Stimulated activated CD8-positive, alpha-beta memory T cell treated with anti-CD3 and anti-CD28 coated beads, Interleukin-4, amount 100 ng/mL, for 24 hours (primary cell): ENCODE measurements around the gene HES7.

Experiments
- DNase-seq: peaks from one replicate; pipeline ENCODE4 v3.0.0-alpha.2; 2020; ENCODE audit warnings: low read depth

HES7 gene

DNA sequence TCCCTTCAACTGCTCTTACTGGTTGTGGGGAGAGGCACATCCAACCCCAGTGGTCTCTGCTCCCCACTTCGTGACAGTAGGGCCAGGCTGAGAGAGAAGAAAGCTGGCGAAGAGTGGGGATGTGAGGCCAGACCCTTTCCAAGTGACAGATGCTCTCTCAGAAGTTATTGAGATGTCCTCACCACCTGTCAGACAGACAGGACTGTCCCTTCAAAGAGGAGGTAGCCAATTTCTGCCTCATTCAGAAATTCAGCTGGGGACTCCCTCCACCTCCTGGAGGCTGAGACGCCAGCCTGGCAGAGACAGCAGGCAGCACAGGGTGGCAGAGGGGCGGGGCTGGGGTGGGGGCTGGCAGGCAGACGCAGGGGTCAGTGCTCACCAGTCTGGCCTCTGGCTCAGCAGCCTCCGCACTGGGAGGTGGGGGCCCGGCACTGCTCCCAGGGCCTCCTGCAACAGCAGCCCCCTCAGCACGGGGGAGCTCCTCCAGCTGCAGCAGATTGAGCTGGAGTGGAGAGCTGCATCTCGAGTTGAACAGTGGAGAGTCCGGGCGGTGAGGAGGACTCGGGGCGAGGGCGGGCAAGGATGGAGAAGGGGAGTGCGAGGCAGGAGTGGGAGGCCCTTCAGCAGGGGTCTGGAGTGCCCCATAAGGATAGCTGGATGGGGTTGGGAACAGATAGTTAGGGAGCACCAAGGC lies 19.1 kb upstream of the HES7 start:
- DNase-seq: no peak

DNA sequence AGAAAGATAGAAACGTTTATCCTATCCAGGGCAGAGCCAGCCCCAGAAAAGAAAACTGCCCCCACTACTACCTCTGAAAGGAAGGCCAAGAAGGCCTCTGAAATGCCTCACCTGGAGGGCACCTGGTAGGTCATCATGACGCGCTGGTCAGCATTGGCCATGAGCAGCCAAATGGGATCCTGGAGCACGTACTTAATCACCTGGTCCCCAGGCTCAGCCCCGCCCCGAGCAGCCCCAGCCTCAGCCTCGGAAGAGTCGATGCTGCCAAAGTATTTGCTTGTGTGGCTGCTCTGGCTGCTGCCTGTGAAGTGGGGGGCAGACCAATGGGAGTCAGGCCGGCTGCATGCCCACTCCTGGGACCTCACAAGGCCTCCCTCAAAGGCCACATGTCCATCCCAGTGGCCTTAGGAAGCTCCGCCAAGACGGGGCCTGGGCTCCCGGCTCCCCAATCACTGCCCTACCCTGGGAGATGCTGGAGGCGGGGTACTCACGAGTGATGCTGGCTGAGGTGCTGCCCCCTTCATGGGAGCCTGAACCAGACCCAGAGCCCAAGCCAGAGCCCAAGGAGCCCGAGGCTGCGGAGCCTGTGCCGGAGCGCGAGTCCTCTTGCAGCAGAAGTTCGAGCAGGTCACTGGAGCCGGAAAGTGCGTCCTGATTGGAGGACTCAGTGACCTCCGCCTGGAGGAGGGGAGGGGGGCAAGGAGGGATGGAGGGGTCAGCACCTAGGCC lies 18.4 kb upstream of the HES7 start:
- DNase-seq: no peak

DNA sequence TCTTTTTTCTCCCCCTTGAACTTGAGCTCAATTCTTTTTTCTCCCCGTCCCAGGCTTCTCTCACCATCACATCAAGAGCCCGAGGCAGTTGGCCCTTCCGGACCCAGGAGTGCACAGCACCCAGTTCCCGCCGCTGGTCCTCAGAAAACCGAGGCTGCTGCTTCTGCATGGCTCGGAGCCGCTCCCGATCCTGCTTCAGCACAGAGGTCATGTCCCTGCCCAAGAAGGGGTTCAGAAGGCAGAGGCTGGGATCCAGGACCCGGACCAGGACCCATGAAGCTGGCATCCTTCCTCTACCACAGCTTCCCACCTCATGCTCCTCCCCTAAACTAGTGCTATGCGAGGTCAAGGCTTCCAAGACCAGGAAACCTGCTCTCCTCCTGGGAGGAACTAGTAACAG lies 17.8 kb upstream of the HES7 start:
- no peak for DNase-seq

DNA sequence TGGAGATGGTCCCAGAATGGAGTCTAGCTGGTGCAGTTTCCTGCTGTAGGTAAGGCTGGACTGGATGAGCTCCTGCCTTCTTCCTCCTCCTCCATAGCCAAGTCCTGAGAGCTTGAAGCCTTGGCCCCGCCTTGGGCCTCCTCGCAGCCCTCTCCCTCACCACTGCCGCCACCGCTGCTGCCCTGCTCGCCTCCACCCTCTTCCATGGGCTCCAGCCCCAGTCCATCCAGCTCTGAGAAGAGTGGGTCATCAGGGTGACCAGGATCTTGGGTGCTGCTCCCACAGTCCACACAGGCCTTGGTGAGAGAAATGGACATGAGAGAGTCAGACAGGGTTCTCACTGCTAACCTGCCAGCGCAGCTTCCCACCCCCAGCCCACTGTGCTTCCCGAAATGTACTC lies 17.1 kb upstream of the HES7 start:
- no peak for DNase-seq

DNA sequence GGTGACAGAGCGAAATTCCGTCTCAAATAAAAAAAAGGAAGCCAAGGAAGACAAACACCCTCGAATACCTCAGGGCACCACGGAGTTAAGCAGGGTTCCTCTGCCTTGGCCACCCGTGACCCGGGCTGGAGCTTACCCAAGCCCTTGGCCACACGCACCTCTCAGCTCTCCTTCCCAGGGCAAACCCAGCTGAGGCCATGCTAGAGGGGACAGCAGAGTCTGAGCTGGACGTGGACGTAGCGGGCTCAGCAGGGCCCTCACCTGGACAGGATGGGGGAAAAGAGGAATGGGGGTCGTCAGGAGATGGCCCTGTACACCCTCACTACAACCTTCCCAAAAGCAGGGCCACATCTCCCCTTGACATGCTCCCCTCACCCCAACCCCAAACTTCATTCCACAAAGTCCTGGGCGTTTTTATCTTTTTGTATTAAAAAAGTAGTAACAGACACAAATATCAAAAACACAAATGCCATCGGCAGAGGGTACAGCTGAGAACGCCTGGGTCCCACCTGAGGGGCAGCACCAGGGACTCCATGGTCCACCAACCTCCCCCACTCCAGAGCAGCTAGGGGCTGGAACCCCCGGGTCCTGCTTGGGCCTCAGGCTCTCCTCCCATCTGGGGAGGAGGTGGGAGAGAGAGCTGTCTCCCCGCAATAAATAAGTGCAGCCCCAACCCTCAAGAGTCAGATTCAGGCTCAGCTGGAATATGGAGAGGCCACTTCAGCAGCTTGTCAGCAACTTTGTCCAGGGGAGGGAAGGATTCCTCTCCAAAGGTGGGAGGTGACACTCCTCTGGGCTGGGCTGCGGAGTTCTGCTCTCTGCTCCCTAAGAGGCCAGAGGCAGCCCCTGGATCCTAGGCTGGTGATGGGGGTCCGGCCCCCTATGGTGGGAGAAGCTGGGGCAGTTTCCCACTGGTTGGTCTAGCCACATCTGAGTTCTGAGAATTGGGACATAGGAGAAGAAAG lies 16.4 kb upstream of the HES7 start:
- no peak for DNase-seq

DNA sequence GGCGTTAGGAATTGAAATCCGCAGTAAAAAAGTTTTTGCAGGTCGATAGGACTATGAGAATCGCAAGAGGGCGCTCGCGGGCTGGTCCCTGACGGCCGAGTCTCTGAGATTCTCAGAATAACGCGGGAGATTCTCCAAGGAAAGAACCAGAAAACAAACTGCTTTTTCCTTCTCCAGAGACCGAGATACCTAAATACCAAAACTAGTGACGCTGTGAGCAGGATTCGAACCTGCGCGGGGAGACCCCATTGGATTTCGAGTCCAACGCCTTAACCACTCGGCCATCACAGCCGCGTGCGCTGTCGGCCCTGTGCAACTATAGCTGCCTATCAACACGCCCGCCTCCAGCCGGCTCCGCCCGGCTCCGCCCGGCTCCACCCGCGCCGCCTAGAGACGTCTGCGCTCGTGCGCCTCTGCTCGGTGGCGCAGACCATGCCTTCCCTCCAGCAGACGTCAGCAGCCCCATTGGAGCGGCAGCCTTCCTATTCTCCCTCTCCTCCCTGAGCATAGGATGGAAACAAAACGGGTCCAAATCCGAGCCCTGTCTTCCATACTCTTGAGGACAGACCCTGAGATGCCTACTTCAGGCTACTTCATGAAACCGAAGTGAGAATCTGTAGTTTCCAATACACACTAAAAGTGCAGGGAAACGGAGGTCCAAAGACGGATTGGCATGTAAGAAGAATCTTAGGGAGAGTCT lies 14.9 kb upstream of the HES7 start:
- DNase-seq: peak; percentile 91

DNA sequence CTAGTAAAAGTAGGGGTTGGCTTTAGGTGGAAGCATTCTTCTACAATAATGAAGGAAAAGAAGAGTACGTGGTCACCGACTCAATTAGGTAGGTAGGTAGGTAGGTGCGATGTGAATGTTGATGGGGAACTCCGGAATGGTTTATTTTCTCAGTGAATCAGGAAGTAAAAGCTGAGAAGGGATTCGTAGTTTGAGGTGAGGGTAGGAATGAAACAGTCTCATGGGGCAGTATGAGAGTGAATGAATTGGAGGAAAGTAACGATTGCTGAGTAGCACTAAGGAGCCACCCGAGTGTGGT lies 14.4 kb upstream of the HES7 start:
- no peak for DNase-seq

DNA sequence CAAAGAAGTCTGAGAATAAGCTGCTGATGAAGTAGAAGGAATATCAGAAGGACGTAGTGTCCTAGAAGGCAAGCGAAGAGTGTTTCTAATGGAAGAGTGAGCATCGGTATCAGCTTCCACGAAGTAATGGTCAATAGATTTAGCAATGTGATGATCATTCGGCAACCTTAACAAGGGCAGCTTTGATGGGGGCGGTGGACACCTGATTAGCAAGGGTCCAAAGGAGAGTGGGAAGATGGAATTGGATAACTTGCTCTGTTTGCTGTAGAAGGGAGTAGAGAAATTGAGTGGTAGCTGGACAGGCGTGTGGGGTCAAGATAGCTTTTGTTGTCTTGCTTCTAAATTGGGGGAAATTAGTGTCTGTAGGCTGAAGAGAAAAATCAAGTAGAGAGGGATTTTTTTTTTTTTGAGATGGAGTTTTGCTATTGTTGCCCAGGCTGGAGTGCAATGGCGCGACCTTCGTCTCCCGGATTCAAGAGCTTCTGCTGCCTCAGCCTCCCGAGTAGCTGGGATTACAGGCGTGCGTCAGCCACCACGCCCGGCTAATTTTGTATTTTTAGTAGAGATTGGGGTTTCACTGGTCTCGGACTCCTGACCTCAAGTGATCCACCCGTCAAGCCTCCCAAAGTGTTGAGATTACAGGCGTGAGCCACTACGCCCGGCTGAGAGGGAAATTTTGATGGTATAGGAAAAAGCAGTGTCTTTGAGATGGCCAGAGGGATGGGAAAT lies 13.9 kb upstream of the HES7 start:
- no peak for DNase-seq

DNA sequence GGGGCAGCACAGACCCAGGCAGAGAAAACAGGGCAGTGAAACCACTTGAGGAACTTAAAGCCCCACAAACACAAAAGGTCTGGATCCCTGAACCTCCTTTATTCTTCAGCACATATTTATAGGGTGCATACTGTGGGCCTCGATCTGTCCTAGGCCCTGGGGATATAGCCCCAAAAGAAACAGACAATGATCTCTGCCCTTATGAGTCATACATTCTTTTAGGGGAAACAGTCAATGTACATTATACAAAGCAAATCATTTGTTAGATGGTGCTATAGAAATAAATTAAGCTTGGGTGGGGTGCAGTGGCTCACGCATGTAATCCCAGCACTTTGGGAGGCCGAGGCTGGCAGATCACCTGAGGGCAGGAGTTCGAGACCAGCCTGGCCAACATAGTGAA lies 10.0 kb upstream of the HES7 start:
- DNase-seq: no peak

DNA sequence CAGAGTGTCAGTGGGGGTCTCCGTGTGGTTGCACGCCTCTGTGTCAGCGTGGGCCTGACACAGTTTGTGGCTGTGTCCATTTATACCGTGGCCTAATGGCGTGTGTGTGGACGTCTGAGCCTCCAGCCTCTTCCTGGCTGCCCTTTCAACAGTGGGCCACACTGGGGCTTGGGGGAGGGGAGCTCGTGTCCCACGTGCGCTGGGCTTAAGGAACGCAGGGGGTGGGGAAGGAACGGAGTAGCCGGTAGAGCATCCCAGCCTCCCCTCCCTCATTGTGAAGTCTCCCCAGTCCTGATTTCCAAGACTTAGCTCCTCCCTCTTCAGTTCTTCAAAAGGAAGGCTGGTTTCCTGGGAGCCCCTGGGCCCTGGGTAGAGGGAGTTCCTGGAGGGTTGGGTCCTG lies 9.5 kb upstream of the HES7 start:
- no peak for DNase-seq

DNA sequence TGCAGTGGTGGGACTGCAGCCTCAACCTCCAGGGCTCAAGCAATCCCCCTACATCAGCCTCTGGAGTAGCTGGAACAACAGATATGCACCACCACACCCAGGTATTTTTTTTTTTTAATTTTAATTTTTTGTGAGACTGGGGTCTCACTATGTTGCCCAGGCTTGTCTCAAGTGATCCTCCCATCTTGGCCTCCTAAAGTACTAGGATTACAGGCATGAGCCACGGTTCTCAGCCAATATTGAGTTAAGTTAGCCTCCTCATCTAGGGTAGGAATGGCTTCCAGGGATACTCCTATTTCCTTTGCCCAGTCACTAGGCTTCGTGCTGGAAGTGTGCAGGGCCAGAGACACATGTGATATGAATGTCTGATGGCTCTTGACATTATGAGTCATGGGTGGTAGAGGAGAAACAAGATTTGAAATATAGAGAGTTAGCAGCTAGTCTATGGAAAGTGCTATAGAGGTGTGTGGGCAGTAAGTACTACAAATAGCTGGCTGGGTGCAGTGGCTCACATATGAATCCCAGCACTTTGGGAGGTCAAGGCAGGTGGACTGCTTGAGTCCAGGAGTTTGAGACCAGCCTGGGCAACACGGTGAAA lies 8.0 kb upstream of the HES7 start:
- DNase-seq: no peak

DNA sequence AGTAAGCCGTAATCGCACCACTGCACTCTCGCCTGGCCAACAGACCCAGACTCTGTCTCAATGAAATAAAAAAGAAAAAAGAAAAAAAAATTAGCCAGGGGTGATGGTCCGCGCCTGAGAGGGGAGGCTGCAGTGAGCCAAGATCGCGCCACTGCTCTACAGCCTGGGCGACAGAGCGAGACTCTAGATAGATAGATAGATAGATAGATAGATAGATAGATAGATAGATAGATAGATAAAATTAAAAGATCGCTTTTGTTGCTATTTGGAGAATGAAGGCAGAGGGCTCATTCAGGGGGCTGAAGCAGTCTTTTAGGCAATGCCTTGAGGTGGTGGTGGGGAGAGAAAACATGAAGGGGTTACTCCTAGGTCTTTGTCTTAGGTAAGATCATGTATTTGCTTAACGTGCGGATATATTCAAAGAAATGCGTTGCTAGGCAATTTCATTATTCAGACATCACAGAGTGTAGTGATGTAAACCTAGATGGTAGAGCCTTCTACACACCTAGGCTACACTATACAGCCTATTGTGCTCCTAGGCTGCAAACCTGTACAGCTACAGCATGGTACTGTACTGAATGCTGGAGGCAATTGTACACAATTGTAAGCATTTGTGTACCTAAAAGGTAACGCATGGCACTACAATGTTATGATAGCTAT lies 4.3 kb upstream of the HES7 start:
- DNase-seq: no peak

DNA sequence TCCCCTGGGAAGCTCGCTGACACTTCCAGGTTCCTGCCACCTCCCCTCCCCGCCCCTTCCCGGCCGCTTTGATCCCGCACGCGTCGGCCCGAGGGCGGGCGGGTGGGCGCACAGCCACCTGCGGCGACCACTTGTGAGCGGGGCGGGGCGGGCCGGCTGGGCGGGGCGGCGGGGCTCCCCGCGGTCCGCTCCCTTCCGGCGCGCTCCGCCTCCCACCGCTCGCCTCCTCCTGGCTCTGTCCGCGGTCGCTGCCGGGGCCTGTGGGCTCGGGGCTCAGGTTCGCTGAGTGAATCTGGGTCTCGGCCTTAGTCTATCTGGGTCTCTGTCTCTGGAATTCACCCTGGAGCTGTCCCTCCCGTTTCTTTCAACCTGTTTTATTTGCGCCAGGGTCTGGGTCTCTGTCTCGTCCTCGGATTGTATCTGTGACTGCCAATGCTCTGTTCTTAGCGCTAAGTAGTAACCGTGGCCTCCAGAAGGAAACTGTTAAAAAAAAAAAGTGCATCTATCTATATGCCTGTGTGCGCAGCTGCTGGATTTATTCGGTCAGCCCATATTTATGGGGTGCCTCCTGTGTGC lies 2.7 kb upstream of the HES7 start:
- DNase-seq: no peak

DNA sequence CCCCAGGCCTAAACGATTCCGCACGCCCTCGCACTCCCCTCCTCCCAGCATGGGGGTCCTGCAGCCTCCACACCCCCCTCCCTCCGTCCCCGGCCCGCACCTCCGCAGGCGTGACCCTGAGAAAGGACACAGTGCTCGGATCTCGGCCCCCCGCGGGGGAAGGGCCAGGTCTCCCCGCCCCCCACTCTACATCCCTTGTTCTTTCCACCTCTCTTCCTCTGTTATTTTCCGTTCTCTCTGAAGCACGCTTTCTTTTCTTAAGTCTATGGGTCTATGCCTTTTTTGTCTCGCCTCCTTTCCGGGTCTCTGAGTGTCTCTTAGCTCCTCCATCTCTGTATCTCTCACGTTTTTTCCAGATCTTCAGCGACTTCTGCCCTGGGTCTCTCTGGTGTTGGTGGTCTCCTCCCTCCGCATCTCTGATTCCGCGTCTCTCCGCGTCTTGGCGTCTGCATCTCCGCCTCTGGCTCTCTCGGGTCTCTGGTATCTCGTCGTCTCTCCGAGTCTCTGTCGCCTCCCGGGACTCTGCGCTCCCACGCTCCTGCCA lies 2.1 kb upstream of the HES7 start:
- no peak for DNase-seq

DNA sequence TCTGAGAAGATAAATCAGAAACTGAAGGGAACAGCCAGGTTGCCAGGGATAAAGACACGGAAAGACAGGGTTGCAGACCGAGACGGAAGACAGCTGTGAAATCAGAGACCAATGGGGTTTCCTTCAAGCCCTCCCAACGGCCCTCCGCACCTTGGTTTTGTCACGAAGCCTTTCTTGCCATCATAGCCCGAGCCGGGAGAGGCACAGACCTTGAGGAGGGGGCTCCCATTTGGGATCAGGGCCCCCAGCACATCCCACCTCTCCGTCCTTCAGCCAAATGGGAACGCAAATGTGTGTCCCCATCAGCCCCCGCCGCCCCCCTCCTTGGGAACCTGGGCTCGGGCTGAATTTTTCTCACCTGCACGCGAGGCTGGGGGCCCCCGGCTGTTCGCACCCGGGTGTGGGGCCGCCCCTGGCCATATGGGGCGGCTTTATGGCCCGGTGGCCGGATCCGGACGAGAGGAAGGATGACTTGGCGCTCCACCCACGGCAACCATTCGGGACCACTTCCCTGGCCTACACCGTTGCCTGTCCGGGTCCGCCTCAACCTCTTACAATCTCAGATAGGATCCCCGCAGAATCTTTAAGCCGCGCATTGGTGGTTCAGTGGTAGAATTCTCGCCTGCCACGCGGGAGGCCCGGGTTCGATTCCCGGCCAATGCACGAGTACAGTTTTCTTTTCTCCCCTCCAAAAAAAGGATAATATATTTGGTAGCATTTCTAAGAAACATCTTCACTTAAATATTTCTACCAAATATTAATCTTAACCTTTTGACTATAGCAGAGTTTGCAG lies 1.4 kb upstream of the HES7 start:
- peak; percentile 77 for DNase-seq

DNA sequence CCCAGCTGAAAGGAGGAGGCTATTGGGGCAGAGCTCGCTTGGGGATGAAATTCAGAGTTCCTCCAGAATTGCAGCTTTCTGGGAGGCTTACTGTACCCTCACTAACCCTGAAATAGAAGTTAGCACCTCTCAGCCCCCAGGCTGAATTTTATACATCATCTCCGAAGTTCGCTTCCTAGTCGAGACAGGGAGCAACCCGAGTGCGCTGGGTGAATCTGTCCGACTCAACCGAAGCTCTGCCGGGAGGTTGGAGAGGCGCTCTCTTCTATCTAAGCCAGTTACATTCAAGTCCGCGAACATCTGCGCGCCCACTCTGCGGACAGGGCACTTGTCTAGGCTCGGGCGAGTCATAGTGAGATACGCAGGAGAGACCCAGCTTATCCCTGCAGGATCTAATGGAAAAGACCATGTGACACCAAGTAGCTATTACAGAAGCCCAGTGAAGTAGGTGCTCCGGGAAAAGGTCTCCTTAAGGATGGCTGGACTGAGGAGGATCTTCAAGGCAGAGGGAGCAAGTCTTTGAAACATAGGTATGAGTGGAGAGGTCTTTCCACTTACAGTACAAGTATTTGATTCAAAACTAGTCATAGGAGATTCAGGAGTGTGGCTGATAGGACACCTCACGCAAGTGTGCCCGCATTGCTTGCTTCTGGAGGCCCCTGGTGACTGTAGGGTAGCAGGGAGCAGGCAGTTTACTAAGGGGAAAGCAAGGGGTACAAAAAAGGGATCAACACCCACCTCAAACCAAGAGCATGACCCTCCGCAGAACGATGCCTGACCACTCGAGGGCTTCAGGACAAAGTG lies 646 bp upstream of the HES7 start:
- no peak for DNase-seq

DNA sequence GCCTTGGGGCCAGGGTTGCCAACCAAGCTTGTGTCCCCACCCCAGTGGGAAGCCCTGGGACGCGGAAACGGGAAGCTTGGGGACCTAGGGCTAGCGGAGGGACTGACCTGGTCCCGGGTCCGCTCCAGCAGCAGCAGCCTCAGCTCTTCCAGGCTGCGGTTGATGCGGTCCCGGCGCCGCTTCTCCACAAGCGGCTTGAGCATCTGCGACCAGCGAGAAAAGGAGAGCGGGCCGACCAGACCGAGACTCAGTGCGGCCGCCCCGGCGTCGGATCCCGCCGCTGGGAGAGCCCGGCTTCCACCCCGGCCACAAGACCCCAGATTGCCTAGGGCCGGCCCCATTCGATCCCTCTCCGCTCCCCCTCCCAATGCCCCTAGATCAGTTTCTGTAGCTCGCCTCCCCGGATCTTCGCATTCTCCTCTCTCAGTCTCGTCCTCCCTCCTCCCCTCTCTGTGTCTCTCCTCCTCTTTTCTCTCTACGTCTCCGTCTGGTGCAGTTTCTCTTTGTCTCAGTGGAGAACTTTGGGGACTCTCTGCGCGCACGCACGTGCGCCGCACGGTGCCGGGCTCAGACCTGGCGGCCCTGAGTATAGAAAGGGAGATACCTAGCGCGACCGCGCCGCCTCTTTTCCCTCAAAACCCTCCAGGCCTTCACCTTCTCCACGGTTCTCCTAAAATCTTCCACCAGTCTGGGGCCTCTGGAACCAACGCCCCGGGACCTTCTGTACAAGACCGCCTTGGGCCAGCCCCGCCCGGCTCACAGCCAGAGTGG lies 797 bp downstream of the HES7 start:
- no peak for DNase-seq
